Nephron (organoid): ENCODE data around the gene UACA.
A peak's percentile ranks its signal among the peaks of the same experiment; 100 is the strongest.

Experiments
- H3K27ac Mint-ChIP-seq, 3 experiments: 2 replicates each; pipeline ENCODE4 v1.8.0; 2020; ENCODE audit warnings: mixed read lengths in 3 of 3, mild to moderate bottlenecking in 2 of 3, moderate library complexity in 1 of 3
- H3K27me3 Mint-ChIP-seq: 2 replicates; pipeline ENCODE4 v1.8.0; 2021; ENCODE audit warnings: low read depth, mild to moderate bottlenecking, moderate library complexity, mixed read lengths
- H3K36me3 Mint-ChIP-seq: 2 replicates; pipeline ENCODE4 v1.8.0; 2020; ENCODE audit warnings: low read depth, mixed read lengths
- H3K4me1 Mint-ChIP-seq: 2 replicates; pipeline ENCODE4 v1.8.0; 2020; ENCODE audit warnings: mixed read lengths
- H3K4me3 Mint-ChIP-seq, 3 experiments: 2 replicates each; pipeline ENCODE4 v1.8.0; 2020; ENCODE audit warnings: mild to moderate bottlenecking in 3 of 3, mixed read lengths in 3 of 3, moderate library complexity in 2 of 3
- H3K9me3 Mint-ChIP-seq: 2 replicates; pipeline ENCODE4 v1.8.0; 2020; ENCODE audit warnings: mixed read lengths
- TF ChIP-seq, protein P1 (sequence below), 3 experiments: fragments of 200-600 bp; sonication (generic); IDR thresholded peaks; one replicate each; pipeline ENCODE4 v1.5.0; 2021; ENCODE audit warnings: antibody characterized with exemption in 3 of 3; ENCODE audit not compliant: unreplicated experiment in 3 of 3

Gene UACA

DNA sequence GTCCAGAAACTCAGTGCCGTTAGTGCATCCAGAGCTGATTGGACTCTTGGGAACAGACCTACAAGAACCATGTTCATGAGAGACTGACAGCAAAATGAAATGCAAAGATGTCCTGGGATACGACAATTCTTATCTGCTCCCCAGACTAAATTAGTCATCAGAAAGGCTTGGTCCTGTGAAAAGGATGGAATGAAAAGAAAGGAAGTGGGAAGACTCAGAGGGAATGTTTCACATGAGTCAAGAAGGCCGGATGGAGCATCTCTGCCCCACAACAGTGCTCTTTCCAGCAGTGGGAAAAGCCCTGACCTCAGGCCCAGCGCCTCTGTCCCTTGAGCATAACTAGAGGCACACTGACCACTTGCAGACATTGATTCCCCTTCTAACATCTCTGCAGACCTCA, 39.3 kb upstream of the UACA start:
- no peak overlapping the region for H3K4me3 Mint-ChIP-seq
- H3K36me3 Mint-ChIP-seq = no peaks in the 10 kb centered on the region
- TF ChIP-seq, protein P1, sequence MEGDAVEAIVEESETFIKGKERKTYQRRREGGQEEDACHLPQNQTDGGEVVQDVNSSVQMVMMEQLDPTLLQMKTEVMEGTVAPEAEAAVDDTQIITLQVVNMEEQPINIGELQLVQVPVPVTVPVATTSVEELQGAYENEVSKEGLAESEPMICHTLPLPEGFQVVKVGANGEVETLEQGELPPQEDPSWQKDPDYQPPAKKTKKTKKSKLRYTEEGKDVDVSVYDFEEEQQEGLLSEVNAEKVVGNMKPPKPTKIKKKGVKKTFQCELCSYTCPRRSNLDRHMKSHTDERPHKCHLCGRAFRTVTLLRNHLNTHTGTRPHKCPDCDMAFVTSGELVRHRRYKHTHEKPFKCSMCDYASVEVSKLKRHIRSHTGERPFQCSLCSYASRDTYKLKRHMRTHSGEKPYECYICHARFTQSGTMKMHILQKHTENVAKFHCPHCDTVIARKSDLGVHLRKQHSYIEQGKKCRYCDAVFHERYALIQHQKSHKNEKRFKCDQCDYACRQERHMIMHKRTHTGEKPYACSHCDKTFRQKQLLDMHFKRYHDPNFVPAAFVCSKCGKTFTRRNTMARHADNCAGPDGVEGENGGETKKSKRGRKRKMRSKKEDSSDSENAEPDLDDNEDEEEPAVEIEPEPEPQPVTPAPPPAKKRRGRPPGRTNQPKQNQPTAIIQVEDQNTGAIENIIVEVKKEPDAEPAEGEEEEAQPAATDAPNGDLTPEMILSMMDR (IDR thresholded peaks at IDR 0.05; ENCODE audit: unreplicated experiment in 3 of 3) = no peak

DNA sequence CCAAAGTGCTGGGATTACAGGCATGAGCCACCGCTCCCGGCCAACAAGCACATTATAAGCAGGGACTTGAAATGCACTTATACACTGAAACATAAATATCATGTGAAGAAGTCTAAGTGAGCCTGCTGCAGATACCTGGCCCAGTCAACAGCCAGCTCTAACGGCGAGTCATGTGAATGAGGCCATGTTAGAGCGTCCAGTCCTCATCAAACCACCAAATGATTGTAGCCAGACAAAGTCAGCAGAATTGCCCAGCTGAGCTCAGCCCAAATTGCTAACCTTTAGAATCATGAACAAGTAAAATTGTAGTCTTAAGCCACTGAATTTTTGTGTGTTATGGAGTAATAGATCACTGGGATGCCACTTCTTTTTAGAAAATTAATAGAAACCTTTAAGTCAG, 37.8 kb upstream of the UACA start:
- Mint-ChIP-seq H3K4me1 (peaks cover 12% of the 10 kb centered on the region), H3K36me3 (no peaks in the 10 kb centered on the region), H3K9me3 (no peaks in the 10 kb centered on the region), H3K27me3 (peaks cover 7% of the 10 kb centered on the region), H3K4me3 (no peak overlapping the region), H3K27ac (peak overlapping the region; percentile 86 to 99 (median 94))
- TF ChIP-seq, protein P1 (IDR thresholded peaks at IDR 0.05; ENCODE audit: unreplicated experiment in 3 of 3) = no peak

More for the DNA sequence above, 39.3 kb upstream of the UACA start:
- Mint-ChIP-seq H3K27ac (peak overlapping the region in 1 of 3 experiments; percentile 13), H3K9me3 (no peaks in the 10 kb centered on the region), H3K27me3 (peaks cover 7% of the 10 kb centered on the region), H3K4me1 (peaks cover 17% of the 10 kb centered on the region)

DNA sequence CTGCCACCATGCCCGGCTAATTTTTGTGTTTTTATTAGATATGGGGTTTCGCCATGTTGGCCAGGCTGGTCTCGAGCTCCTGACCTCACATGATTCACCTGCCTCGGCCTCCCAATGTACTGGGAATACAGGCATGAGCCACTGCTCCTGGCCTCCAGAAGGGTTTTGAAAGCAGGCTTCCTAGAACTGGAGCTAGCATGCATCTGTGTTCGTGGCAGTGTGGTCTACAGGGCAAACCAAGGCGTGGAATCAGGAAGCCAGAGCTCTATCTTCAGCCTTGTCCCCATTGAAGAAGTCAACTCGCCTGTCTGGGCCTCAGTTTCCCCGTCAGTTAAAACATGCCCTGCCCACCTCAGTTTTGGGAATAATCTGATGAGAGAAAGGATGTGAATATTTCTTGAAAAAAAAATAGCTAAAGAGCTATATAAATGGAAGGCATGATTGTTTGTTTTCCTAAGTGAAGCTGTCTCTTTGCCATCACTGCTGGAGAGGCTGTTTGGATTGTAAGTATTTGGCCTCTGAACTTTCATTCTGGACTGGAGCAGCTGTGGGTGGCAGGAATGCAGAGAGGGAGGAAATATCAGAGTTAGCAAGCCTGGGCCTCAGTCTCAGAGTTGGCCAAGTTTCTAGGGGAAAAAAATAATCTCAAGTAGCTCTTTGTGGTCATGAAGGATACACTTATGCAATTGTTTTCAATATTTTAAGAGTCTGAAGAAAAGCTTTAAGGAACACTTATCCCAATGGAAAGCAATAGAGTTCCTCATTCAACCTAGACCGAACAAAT, 36.5 kb upstream of the UACA start:
- Mint-ChIP-seq H3K36me3 (no peaks in the 10 kb centered on the region), H3K27me3 (peaks cover 7% of the 10 kb centered on the region), H3K9me3 (no peaks in the 10 kb centered on the region), H3K4me1 (peaks cover 18% of the 10 kb centered on the region), H3K27ac (peak overlapping the region; percentile 94 to 99 (median 95)), H3K4me3 (peak overlapping the region in 1 of 3 experiments; percentile 7)
- TF ChIP-seq, protein P1 (IDR thresholded peaks at IDR 0.05; ENCODE audit: unreplicated experiment in 3 of 3) = no peak

DNA sequence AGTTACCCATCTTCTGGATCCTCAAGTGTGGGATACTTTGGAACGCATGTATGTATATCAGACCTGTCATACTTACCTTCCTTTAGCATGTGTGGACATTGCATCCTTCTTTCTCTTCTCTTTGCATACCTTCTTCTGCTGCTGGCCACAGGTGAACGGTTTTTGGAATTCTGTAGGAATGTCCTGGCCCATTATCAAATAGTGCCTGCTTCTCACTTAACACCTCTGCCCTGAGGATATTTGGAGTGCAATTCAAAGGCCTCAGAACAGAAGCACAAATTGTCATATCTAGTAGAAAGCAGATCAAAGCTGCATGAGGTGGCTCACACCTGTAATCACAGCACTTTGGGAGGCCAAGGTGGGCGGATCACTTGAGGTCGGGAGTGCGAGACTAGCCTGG, 34.1 kb upstream of the UACA start:
- Mint-ChIP-seq H3K27me3 (no peaks in the 10 kb centered on the region), H3K9me3 (no peaks in the 10 kb centered on the region), H3K4me1 (peaks cover 27% of the 10 kb centered on the region), H3K4me3 (no peak overlapping the region), H3K27ac (peak overlapping the region in 1 of 3 experiments; percentile 45), H3K36me3 (no peaks in the 10 kb centered on the region)
- TF ChIP-seq, protein P1 (IDR thresholded peaks at IDR 0.05; ENCODE audit: unreplicated experiment in 3 of 3) = no peak

DNA sequence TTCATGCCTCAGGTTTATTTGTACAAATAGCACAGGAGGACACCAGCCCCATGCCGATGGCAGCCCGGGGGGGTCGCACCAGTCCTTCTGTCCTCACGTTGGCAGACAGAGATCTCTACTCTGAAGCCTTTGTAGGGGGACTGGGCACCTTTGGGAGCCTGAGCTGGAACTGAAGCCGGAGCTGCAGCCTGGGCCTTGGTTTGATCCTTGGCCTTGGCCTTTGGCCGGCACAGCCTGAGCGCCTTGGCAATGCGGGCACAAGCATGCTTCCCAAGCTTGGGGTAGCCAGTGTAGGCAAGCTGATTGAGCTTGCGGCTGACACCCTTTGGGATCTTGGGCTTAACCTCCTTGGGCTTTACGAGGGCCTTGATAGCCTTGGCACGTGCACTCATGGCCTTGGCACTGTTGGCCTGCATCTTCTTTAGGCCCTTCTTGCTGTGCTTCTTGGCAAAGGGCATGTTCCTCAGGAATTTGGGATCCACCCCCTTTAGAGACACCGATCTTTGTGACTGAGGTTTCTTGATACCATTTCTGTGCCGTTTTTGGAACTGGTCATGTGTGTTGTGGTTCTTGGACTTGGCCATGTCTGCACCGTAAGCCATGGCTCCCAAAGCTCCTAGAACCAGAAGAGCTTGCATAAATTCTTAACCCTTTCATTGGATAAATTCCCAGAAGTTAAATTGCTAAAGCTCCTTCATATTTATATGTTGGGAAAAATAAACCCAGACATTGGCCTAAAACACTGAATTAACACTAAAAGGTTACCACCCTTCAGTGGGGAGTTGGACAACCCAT, 33.4 kb upstream of the UACA start:
- no peaks in the 10 kb centered on the region for H3K27me3 Mint-ChIP-seq
- H3K27ac Mint-ChIP-seq = no peak overlapping the region
- TF ChIP-seq, protein P1 (IDR thresholded peaks at IDR 0.05; ENCODE audit: unreplicated experiment in 3 of 3) = no peak
- H3K4me3 Mint-ChIP-seq = no peak overlapping the region
- no peaks in the 10 kb centered on the region for H3K36me3 Mint-ChIP-seq
- no peaks in the 10 kb centered on the region for H3K9me3 Mint-ChIP-seq
- H3K4me1 Mint-ChIP-seq = peaks cover 34% of the 10 kb centered on the region
